ENCODE results near the gene TMEM150A. TPM values are rescaled to one million over a fixed set of nuclear protein-coding genes. Genes with fewer than 3 reads are reported as not detected.

The TMEM150A gene
- total and polyA plus RNA-seq, 2 of the 13 experiments (the other 11 are each of a cell fraction or from before 2014, with no cell fraction given), result 30.1 to 70.4 TPM

DNA sequence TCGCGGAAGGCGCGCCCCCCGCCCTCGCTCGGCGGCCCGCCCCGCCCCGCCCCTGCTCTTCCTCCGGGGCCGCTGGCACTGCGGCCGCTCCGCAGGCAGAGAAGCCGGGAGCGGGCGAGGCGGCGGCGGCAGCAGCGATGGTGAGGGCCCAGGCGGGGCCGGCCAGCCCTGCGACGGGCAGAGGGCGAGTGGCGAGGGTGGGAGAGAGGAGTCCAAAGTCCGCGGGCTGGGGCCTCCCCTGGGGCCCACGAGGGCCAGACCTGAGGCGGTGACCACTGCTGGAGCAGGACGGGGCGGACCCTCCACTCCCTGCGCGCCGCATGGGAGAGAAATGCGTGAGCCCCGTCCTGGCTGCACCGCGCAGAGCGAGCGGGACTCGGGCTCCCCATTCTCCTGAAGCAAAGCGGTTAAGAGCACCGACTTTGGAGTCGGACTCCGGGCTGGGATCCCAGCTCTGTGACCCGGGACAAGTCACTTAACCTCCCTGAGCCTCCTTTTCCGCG lies 18.1 kb downstream of the TMEM150A start, which contains the start of gene VAMP5 (continued):
- TF ChIP-seq, protein P1, sequence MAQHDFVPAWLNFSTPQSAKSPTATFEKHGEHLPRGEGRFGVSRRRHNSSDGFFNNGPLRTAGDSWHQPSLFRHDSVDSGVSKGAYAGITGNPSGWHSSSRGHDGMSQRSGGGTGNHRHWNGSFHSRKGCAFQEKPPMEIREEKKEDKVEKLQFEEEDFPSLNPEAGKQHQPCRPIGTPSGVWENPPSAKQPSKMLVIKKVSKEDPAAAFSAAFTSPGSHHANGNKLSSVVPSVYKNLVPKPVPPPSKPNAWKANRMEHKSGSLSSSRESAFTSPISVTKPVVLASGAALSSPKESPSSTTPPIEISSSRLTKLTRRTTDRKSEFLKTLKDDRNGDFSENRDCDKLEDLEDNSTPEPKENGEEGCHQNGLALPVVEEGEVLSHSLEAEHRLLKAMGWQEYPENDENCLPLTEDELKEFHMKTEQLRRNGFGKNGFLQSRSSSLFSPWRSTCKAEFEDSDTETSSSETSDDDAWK (CRISPR knock-in tag; IDR thresholded peaks at IDR 0.05), result no peak
- TF ChIP-seq CENPT (CRISPR knock-in tag; IDR thresholded peaks at IDR 0.05; ENCODE audit: low read depth), result no peak; the same call in 1 of the 2 replicates
- peak; percentile 83; the same call in 1 of the 2 replicates for TF ChIP-seq ZC3H13 (CRISPR knock-in tag; IDR thresholded peaks at IDR 0.05)
- 0 out of 2 replicates have a peak, but pooled peaks have one; percentile 71 for TF ChIP-seq SIN3A (IDR thresholded peaks at IDR 0.05; ENCODE audit: borderline replicate concordance, low read depth, low read length)
- TF ChIP-seq SMC3 (IDR thresholded peaks at IDR 0.05; ENCODE audit: low read length), result no peak; the same call in 1 of the 2 replicates
- peak; percentile 99 for TF ChIP-seq HNF4G (IDR thresholded peaks at IDR 0.05; ENCODE audit: borderline replicate concordance, low read depth, low read length)
- TF ChIP-seq HNF4G (CRISPR knock-in tag; IDR thresholded peaks at IDR 0.05; ENCODE audit: borderline replicate concordance, low read depth), result peak; percentile 97
- TF ChIP-seq ELF4 (CRISPR knock-in tag; IDR thresholded peaks at IDR 0.05; ENCODE audit: borderline replicate concordance), result no peak
- TF ChIP-seq, protein P2, sequence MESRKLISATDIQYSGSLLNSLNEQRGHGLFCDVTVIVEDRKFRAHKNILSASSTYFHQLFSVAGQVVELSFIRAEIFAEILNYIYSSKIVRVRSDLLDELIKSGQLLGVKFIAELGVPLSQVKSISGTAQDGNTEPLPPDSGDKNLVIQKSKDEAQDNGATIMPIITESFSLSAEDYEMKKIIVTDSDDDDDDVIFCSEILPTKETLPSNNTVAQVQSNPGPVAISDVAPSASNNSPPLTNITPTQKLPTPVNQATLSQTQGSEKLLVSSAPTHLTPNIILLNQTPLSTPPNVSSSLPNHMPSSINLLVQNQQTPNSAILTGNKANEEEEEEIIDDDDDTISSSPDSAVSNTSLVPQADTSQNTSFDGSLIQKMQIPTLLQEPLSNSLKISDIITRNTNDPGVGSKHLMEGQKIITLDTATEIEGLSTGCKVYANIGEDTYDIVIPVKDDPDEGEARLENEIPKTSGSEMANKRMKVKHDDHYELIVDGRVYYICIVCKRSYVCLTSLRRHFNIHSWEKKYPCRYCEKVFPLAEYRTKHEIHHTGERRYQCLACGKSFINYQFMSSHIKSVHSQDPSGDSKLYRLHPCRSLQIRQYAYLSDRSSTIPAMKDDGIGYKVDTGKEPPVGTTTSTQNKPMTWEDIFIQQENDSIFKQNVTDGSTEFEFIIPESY (CRISPR knock-in tag; IDR thresholded peaks at IDR 0.05), result no peak
- TF ChIP-seq ZNF557 (CRISPR knock-in tag; IDR thresholded peaks at IDR 0.05), result no peak; the same call in 1 of the 2 replicates
- peak in 1 of 2 experiments; percentile 79; a peak in 3 of 4 replicates for TF ChIP-seq POLR2A (IDR thresholded peaks at IDR 0.05; ENCODE audit: insufficient read depth in 1 of 2, low read depth in 2 of 2, low read length in 2 of 2)
- peak; percentile 54 for TF ChIP-seq TEAD3 (CRISPR knock-in tag; optimal IDR thresholded peaks at IDR 0.05; ENCODE audit: borderline replicate concordance)
- peak; percentile 90 for TF ChIP-seq YEATS4 (CRISPR knock-in tag; IDR thresholded peaks at IDR 0.05; ENCODE audit: borderline replicate concordance)
- TF ChIP-seq POLR2G (IDR thresholded peaks at IDR 0.05; ENCODE audit: low read depth, low read length), result peak; percentile 88
- no peak; the same call in 1 of the 2 replicates for TF ChIP-seq NCOA1 (CRISPR knock-in tag; IDR thresholded peaks at IDR 0.05)
- peak; percentile 97; the same call in 1 of the 2 replicates for TF ChIP-seq ZNF790 (CRISPR knock-in tag; IDR thresholded peaks at IDR 0.05; ENCODE audit: borderline replicate concordance)
- no peak for TF ChIP-seq RFX1 (IDR thresholded peaks at IDR 0.05)
- TF ChIP-seq ZNF788 (CRISPR knock-in tag; IDR thresholded peaks at IDR 0.05; ENCODE audit: borderline replicate concordance), result peak; percentile 95; the same call in 1 of the 2 replicates
- peak in 1 of 2 experiments; percentile 63; a peak in 2 of 4 replicates for TF ChIP-seq KLF16 (CRISPR knock-in tag; IDR thresholded peaks at IDR 0.05)
- TF ChIP-seq ZNF34 (CRISPR knock-in tag; IDR thresholded peaks at IDR 0.05; ENCODE audit: borderline replicate concordance), result no peak; the same call in 1 of the 2 replicates
- TF ChIP-seq TFAP4 (IDR thresholded peaks at IDR 0.05; ENCODE audit: borderline replicate concordance, low read depth), result peak; percentile 73; the same call in 1 of the 2 replicates
- TF ChIP-seq FOXM1 (CRISPR knock-in tag; IDR thresholded peaks at IDR 0.05), result no peak
- peak; percentile 98 for TF ChIP-seq RBFOX2 (IDR thresholded peaks at IDR 0.05; ENCODE audit: low read depth, low read length)
- TF ChIP-seq PHF20 (CRISPR knock-in tag; IDR thresholded peaks at IDR 0.05), result peak; percentile 57; the same call in 1 of the 2 replicates
- TF ChIP-seq MBNL3 (CRISPR knock-in tag; conservative IDR thresholded peaks at IDR 0.05), result 0 out of 2 replicates have a peak, but pooled peaks have one; percentile 89
- TF ChIP-seq HNRNPK (IDR thresholded peaks at IDR 0.05; ENCODE audit: low read depth, low read length, poor library complexity, severe bottlenecking), result peak; percentile 90
- TF ChIP-seq ZNF451 (CRISPR knock-in tag; IDR thresholded peaks at IDR 0.05), result 0 out of 2 replicates have a peak, but pooled peaks have one; percentile 60
- peak; percentile 99 for TF ChIP-seq BRD4 (CRISPR knock-in tag; IDR thresholded peaks at IDR 0.05)
- peak; percentile 76 for TF ChIP-seq ZBTB38 (CRISPR knock-in tag; IDR thresholded peaks at IDR 0.05)
